ENCODE data around the gene C16orf89. TPM values are rescaled to one million over a fixed set of nuclear protein-coding genes. Genes with fewer than 3 reads are reported as not detected.
"Not testable (repeated sequence)": the region's sequence is repeated elsewhere in the genome, so short reads cannot be mapped to it uniquely, and the experiment has no call there.

C16orf89 gene
- total RNA-seq, 2 donors from 2014 or later = 2.1 to 5.0 TPM

DNA sequence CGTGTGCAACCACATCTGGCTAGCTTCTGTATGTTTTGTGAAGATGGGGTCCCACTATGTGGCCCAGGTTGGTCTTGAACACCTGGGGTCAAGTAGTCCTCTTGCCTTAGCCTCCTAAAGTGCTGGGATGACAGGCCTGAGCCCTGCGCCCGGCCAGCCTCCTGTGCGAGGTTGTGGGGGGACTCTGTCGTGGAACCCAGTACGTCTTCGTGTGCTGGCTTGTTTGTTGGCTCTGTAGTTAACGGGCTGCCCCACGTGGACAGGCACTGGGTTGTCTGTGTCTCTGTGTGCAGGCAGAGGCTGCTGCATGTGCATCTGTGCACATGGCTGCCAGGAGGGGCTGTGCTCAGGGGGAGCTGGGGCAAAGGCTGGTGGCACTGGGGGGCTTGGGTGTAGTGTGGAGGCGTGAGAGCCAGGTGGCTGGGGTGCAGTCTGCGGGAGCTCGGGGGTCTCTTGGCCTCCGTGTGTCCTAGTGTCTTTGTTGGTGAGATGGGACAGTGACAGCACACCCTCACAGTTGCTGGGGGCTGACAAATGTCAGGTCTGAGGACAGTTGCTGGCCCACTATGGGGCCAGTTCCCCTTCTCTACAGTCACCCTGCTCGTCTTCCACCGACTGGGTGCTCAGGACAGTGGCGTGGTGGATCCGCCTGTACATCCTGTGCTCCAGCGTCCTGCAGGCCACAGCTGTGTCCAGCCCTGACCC lies 22.5 kb upstream of the C16orf89 start:
- intact Hi-C loops (cut with DNase I, micrococcal nuclease); DNase-seq; ATAC-seq: not testable (repeated sequence)

DNA sequence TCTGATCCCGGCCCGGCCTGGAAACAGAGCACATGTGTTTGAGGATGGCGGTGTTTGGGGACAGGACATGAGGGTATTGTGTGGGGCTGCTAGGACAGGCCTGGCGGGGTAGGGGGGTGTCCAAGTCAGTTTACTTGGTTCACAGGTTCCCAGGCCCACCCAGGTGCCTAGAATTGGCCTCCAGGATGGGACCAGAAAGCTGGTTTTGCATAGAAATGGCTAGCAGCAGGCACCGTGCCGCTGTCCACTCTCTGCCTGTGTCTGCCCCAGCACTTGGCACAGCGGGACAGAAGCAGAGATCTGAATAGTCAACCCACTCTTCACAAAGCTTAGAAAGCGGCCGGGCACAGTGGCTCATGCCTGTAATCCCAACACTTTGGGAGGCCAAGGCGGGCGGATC lies 20.0 kb upstream of the C16orf89 start:
- DNase-seq; ATAC-seq; intact Hi-C loops (cut with DNase I, micrococcal nuclease): not testable (repeated sequence)

- DNase-seq = peak in 1 of 2 donors; percentile 64
- intact Hi-C loops (cut with DNase I, micrococcal nuclease); ATAC-seq: not testable (repeated sequence)
These were observed 19.0 kb upstream of the C16orf89 start for GRCh38 chr16:5084802-5085201.

- ATAC-seq; DNase-seq; intact Hi-C loops (cut with DNase I, micrococcal nuclease): not testable (repeated sequence)
These were observed 18.5 kb upstream of the C16orf89 start for GRCh38 chr16:5084099-5084731.

- DNase-seq; intact Hi-C loops (cut with DNase I, micrococcal nuclease); ATAC-seq: not testable (repeated sequence)
These were observed 17.9 kb upstream of the C16orf89 start for GRCh38 chr16:5083646-5084045.

DNA sequence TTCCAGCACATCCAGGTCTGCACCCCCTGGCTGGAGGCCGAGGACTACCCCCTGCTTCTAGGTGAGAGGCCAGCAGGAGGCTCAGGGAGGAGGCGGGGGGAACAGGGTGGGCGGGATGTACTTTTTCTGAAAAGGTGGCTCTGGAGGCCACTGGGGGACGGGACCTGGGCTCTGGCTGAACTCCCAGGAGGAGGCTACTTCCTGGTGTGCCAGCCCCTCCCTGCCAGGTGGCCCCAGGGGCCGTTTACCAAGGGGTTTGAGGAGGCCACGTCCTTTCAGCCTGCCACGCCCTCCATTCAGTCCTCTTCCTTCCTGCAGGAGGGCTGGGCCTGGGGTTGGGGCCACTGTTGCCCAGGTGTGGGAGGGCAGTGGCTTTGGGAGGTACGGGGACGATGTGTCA lies 15.2 kb upstream of the C16orf89 start:
- peak; percentile 86 for ATAC-seq
- DNase-seq = peak; percentile 78 to 93
- intact Hi-C loops (cut with DNase I, micrococcal nuclease) = not testable (repeated sequence)

GRCh38 chr16:5080461-5080860 lies 14.7 kb upstream of the C16orf89 start:
- ATAC-seq = peak; percentile 42
- peak; percentile 36 to 73 for DNase-seq
- intact Hi-C loops (cut with DNase I, micrococcal nuclease) = not testable (repeated sequence)

- no peak for ATAC-seq
- DNase-seq = no peak
- intact Hi-C loops (cut with DNase I, micrococcal nuclease) = no loop called here
These were observed 12.9 kb upstream of the C16orf89 start for GRCh38 chr16:5078626-5079025.

- intact Hi-C loops (cut with DNase I, micrococcal nuclease) = no loop called here
- no peak for ATAC-seq
- no peak for DNase-seq
These were observed 11.5 kb upstream of the C16orf89 start for GRCh38 chr16:5077304-5077703.

GRCh38 chr16:5075637-5076036 lies 9.9 kb upstream of the C16orf89 start:
- ATAC-seq (no peak), DNase-seq (no peak)
- intact Hi-C loops (cut with DNase I, micrococcal nuclease) = no loop called here

DNA sequence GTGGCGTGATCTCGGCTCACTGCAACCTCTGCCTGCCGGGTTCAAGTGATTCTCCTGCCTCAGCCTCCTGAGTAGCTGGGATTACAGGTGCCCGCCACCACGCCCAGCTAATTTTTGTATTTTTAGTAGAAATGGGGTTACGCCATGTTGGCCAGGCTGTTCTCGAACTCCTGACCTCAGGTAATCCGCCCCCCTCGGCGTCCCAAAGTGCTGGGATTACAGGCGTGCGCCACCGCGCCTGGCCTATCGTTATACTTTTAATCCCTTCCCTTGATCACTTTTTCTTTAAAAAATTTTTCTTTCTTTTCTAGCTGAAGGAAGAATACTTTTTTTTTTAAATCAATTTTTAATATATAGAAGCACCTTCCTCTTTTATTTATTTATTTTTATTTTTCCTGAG lies 8.0 kb upstream of the C16orf89 start:
- DNase-seq = peak in 1 of 2 donors; percentile 18
- intact Hi-C loops (cut with DNase I, micrococcal nuclease); ATAC-seq: not testable (repeated sequence)

DNA sequence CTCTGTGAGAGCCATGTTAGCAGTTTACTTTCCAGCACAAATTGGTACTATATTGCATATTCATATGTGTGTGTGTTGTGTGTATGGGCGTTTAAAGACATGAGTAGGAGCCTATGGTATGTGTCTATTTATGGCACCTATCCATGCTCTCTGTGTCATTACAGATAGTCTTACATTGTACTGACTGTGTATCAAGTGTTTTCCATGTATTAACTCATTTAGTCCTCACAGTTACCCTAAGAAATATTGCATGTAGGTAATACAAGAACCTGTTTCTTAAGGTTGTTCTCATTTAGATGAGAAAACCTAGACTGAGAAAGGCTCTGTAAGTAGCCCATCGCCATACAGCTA lies 7.5 kb upstream of the C16orf89 start:
- no peak for DNase-seq
- no peak for ATAC-seq
- intact Hi-C loops (cut with DNase I, micrococcal nuclease) = no loop called here

DNA sequence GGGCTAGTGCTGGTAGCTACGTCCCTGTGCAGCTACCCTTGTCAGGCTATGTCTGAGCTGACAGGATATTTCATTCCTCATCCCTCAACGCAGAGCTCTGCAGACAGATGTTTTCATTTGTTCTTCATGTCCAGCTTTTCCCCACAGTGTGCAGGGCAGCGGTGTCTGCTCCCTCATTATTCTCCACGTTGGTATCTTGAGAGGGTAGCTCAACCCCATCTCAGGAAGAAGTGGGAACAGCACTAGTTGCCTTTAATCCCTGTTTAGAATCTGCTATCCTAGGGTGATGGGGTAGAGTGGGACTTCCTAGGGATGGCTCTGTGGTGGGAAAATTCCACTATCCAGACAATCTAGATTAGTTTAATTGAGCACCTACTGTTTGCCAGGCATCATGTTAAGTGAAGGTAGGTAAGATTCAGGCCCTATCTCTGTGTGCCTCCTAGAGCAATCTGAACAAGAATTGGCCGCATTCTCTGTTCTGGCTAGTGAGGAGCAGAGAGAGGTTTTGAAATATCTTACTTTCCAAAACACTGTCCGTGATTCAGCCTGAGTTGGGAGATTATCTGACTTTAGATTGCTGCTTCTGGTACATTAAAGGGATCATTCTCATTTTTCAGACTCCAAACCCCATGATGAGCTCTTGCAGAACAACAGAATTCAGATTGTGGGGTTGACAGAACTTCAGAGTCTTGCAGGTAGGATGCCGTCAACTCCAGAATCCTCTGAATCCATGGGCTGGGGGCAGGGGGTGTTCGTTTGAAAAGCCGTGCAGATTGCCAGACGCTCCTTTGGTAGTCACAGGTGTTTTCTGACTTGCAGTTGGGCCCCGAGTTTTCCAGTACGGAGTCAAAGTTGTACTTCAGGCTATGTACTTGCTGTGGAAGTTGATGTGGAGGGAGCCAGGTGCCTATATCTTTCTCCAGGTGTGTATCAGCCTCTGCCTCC lies 6.8 kb upstream of the C16orf89 start:
- ATAC-seq (no peak), DNase-seq (peak in 1 of 2 donors; percentile 19)
- intact Hi-C loops (cut with DNase I, micrococcal nuclease) = no loop called here

DNA sequence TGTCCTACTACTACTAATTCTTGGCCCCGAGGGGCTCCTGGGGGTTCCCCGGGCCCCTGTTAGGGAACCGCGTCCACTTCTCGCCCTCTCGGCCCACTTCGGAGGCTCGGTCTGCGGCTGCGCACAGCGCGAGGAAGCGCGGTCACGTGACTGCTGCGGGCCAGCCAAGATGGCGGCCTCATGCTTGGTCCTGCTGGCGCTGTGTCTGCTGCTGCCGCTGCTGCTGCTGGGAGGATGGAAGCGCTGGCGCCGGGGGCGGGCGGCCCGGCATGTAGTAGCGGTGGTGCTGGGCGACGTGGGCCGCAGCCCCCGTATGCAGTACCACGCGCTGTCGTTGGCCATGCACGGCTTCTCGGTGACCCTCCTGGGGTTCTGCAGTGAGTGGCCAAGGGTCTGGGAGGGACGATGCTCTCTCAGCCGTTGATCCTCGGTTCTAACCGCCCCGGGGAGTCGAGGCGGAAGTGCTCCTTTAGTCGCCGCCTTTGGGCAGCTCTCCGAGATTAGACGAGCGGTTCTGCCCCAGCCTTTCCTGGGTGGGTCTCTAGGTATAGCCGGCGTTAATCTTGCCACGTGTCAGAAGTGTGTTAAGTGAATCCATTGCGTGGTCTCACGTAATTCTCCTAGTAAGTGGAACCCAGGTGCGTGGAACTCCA lies 6.1 kb upstream of the C16orf89 start, which contains the start of gene ALG1:
TSS of gene ALG1 (plus strand) at position 163 of the 653 bp plus-strand sequence. CDS start at position 170, 7 bp downstream.
- intact Hi-C loops (cut with DNase I, micrococcal nuclease) = no loop called here
- ATAC-seq = peak; percentile 93
- peak; percentile 84 to 94 for DNase-seq

DNA sequence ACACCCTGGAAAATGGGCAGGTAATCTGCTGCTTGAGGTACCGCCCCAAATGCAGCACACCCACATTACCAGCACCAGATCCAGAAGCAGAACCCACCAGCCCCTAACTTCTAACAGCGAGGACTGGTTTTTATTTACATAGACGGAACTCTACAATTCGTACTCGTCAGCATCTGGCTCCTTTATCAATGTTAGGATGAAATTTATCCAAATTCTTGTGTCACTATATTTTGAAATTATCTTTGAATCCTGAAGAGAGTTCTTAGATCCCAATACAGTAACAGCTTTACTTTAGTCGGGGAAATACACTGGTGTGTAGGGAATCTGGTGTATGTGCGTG lies 5.6 kb upstream of the C16orf89 start:
- DNase-seq (peak in 1 of 2 donors; percentile 1), ATAC-seq (no peak)
- intact Hi-C loops (cut with DNase I, micrococcal nuclease) = no loop called here

DNA sequence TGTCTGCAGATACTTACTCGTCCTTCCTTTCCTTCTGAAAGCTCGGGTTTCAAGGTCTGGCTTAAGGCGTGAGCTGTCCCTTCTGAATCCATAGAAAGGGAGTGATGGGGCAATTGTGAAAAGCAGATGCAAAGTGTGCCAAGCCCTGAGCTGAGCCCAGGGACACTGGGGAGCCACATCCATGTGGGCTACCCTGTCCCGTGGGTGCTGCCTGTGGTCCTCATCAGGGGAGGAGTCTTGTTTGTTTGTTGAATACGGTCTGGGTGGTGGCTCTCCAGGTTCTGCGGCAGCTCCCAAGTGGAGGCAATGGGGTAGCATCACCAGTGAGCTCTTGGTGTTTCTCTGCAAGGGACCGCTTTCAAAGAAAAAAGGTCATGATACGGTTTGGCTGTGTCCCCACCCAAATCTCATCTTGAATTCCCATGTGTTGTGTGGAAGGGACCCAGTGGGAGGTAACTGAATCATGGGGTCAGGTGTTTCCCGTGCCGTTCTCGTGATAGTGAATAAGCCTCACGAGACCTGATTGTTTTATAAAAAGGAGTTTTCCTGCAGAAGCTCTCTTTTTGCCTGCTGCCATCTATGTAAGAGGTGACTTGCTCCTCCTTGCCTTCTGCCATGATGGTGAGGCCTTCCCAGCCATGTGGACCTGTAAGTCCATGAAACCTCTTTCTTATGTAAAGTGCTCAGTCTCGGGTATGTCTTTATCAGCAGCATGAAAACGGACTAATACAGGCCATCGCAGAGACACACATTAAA lies 4.9 kb upstream of the C16orf89 start:
- ATAC-seq (no peak), DNase-seq (peak in 1 of 2 donors; percentile 22)
- intact Hi-C loops (cut with DNase I, micrococcal nuclease) = no loop called here

- no peak for ATAC-seq
- intact Hi-C loops (cut with DNase I, micrococcal nuclease) = no loop called here
- DNase-seq = peak in 1 of 2 donors; percentile 11
These were observed 4.1 kb upstream of the C16orf89 start for GRCh38 chr16:5069854-5070253.

DNA sequence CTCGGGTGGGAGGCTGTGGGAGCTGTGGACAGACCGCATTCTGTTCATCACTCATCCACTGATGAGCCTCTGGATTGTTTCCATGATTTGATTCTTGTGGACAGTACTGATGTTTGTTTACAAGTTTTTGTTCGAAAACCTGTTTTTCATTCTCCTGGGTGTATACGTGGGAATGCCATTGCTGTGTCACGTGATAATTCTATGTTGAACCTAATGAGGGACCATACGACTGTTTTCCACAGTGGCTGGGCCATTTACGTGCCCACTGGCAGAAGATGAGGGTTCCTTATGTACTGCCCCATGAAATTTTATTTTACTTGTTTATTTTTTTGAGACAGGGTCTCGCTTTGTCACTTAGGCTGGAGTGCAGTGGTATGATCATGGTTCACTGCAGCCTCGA lies 3.3 kb upstream of the C16orf89 start:
- DNase-seq (no peak), ATAC-seq (no peak)
- intact Hi-C loops (cut with DNase I, micrococcal nuclease) = no loop called here

All from left colon (tissue), 2 donors.